ENCODE data around the gene LGMN.
"Not testable (repeated sequence)": the region's sequence is repeated elsewhere in the genome, so short reads cannot be mapped to it uniquely, and the experiment has no call there.

Gene LGMN

GRCh38 chr14:92781350-92781749 is 32.9 kb upstream of the LGMN start:
- Histone ChIP-seq H3K9me3 (ENCODE audit: low read length) (no peaks in the 10 kb centered on the region), H3K27me3 (ENCODE audit: control insufficient read depth in 1 of 2, insufficient read depth in 2 of 2, low read length in 2 of 2) (no peaks in the 10 kb centered on the region), H3K27ac (ENCODE audit: low read depth, low read length) (no peak overlapping the region), H3K4me3 (ENCODE audit: low read depth in 1 of 2, low read length in 2 of 2) (no peak overlapping the region), H3K9ac (ENCODE audit: low read length) (no peak overlapping the region), H3K36me3 (ENCODE audit: insufficient read depth, low read length) (no peaks in the 10 kb centered on the region), H3K4me1 (ENCODE audit: insufficient read depth, low read length) (peaks cover 5% of the 10 kb centered on the region)

DNA sequence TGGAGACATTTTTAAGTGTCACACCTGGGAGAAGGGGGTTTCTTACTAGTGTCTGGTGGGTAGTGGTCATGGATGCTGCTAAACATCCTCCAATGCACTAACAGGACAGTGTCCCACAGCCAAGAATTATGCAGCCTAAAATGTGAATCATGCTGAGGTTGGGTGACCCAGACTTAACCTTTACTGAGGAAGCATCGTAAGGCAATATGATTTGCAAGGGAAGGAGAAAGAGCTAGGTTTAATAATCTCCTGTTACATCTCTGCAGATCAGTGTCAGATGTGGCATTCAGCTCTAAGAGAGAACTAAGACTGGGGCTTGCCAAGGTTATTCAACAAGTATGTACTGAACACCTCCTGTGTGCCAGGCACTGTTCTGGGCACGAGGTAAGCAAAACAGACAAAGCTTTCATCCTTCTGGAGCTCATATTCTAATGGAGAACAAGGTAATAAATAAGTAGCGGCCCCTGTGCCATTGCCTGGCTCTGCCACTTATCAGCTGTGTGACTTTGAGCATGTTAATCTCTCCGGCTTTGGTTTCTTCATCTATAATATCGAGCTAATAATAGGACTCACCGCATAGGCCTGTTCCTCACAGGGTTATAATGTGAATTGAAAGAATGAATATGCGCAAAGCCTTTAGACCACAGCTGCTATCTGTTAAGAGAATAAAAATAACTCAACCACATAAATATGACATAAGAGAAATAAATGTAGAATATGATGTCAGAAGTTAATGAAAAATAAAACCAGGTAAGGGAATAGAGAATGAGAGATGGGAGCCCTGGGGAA is 32.2 kb upstream of the LGMN start:
- Histone ChIP-seq H3K9ac (ENCODE audit: low read length) (no peak overlapping the region), H3K4me3 (ENCODE audit: low read depth in 1 of 2, low read length in 2 of 2) (no peak overlapping the region), H3K4me1 (ENCODE audit: insufficient read depth, low read length) (peaks cover 5% of the 10 kb centered on the region), H3K9me3 (ENCODE audit: low read length) (no peaks in the 10 kb centered on the region), H3K27me3 (ENCODE audit: control insufficient read depth in 1 of 2, insufficient read depth in 2 of 2, low read length in 2 of 2) (no peaks in the 10 kb centered on the region), H3K27ac (ENCODE audit: low read depth, low read length) (no peak overlapping the region), H3K36me3 (ENCODE audit: insufficient read depth, low read length) (no peaks in the 10 kb centered on the region)

DNA sequence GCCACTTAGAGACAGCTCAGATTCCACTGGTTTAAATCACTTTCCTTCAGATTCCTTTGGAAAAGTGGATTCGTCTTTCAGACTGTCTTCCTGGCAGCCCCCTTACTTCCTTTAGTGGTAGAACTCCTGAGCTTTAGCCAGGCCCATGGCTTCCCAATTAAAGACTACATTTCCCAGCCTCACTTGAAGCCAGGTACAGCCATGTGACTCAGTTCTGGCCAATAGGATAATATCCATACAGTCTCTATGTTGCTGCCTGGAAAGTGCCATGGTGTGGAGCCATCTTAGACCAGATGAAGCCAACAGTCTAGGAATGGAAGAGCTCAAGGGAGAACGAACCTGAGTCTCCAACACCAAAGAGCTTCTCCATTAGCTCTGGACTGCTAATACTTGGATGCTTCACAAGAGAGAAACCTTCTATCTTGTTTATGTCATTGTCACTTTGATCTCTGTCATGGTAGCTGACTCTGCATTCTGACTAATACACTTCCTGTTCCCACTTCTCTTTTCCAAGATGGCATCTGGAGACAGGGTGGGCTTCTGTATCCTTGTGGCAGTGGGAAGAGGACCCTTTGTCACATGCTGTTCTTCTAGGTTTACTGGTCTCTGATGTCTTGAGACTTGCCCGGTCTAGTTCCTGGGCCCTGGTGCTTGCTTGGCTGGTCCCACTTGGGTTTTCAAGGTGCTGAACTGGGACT is 30.6 kb upstream of the LGMN start:
- H3K4me3 ChIP-seq (ENCODE audit: low read depth in 1 of 2, low read length in 2 of 2); H3K27ac ChIP-seq (ENCODE audit: low read depth, low read length); H3K27me3 ChIP-seq (ENCODE audit: control insufficient read depth in 1 of 2, insufficient read depth in 2 of 2, low read length in 2 of 2); H3K9ac ChIP-seq (ENCODE audit: low read length); H3K4me1 ChIP-seq (ENCODE audit: insufficient read depth, low read length); H3K9me3 ChIP-seq (ENCODE audit: low read length); H3K36me3 ChIP-seq (ENCODE audit: insufficient read depth, low read length): not testable (repeated sequence)

DNA sequence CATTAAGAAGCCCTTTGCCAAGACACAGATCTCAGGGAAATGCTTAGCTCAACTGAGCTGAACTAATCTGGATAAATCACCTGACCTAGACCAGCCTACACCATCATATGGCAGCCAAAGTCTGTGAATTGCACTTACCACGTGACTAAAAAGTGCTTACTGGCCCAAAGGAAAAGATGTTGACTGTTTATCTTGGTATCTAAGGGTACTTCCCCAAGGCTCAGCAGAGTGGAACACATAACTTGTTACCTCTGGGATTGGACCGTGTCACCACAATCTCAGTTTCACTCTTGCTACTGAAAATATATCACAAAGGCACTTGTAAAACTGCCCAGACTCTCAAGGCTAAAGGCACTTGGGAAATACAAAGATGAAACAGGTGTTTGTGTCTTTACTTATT is 26.9 kb upstream of the LGMN start:
- H3K9ac ChIP-seq (ENCODE audit: low read length); H3K4me1 ChIP-seq (ENCODE audit: insufficient read depth, low read length); H3K27ac ChIP-seq (ENCODE audit: low read depth, low read length): not testable (repeated sequence)

DNA sequence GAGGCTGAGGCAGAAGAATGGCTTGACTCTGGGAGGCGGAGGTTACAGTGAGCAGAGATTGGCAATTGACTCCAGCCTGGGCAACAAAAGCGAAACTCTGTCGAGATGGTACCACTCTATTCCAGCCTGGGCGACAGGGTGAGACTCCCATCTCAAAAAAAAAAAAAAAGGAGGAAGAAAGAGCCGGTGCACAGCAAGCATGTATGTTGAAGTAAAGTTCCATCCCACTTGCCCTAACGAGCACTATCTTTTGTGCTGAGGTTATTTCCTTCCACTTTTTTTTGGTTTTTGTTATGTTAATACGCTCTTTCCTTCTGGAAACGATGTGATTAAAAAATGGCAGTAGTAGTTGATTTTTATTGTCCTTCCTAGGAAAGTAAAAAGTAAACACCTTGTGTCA is 26.1 kb upstream of the LGMN start:
- Histone ChIP-seq H3K27me3 (ENCODE audit: control insufficient read depth in 1 of 2, insufficient read depth in 2 of 2, low read length in 2 of 2) (no peaks in the 10 kb centered on the region), H3K9ac (ENCODE audit: low read length) (no peak overlapping the region), H3K36me3 (ENCODE audit: insufficient read depth, low read length) (no peaks in the 10 kb centered on the region), H3K4me3 (ENCODE audit: low read depth in 1 of 2, low read length in 2 of 2) (no peak overlapping the region), H3K27ac (ENCODE audit: low read depth, low read length) (no peak overlapping the region), H3K9me3 (ENCODE audit: low read length) (no peaks in the 10 kb centered on the region), H3K4me1 (ENCODE audit: insufficient read depth, low read length) (no peaks in the 10 kb centered on the region)

More for the DNA sequence above, 26.9 kb upstream of the LGMN start:
- H3K36me3 ChIP-seq (ENCODE audit: insufficient read depth, low read length); H3K9me3 ChIP-seq (ENCODE audit: low read length); H3K27me3 ChIP-seq (ENCODE audit: control insufficient read depth in 1 of 2, insufficient read depth in 2 of 2, low read length in 2 of 2); H3K4me3 ChIP-seq (ENCODE audit: low read depth in 1 of 2, low read length in 2 of 2): not testable (repeated sequence)

DNA sequence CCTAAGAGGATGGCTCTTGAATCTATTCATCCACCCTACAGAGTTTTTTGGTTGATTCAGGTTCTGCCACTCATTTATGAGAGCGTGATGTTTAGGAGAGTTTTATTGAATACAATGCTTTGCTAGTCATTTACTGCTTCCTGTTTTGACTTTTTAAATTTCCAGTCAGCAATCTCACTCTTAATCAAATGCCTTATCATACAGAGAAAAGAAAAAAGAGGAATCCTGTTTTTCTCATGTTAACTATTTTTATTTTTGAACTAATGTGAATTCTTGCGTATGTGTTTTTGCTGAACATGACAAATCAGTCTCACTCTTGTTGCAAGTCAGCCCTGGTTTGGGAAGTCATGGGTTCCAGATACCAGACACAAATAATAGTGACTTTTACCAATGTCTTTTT is 22.1 kb upstream of the LGMN start:
- Histone ChIP-seq H3K27ac (ENCODE audit: low read depth, low read length) (no peak overlapping the region), H3K36me3 (ENCODE audit: insufficient read depth, low read length) (no peaks in the 10 kb centered on the region), H3K4me3 (ENCODE audit: low read depth in 1 of 2, low read length in 2 of 2) (no peak overlapping the region), H3K9me3 (ENCODE audit: low read length) (no peaks in the 10 kb centered on the region), H3K27me3 (ENCODE audit: control insufficient read depth in 1 of 2, insufficient read depth in 2 of 2, low read length in 2 of 2) (no peaks in the 10 kb centered on the region), H3K4me1 (ENCODE audit: insufficient read depth, low read length) (no peaks in the 10 kb centered on the region), H3K9ac (ENCODE audit: low read length) (no peak overlapping the region)

DNA sequence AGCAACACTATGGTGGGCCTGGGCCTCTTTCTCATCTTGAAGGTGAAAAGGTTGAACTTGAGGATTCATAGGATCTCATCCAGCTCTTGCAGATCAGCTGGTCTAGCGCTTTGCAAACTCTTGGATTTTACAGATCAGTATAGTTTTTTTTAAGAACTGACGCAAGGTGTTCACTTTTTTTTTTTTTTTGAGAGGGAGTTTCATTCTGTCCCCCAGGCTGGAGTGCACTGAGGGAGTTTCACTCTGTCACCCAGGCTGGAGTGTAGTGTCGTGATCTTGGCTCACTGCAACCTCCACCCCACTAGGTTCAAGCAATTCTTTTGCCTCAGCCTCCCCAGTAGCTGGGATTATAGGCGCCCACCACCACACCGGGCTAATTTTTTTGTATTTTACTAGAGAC is 20.4 kb upstream of the LGMN start:
- Histone ChIP-seq H3K4me1 (ENCODE audit: insufficient read depth, low read length) (no peaks in the 10 kb centered on the region), H3K36me3 (ENCODE audit: insufficient read depth, low read length) (no peaks in the 10 kb centered on the region), H3K27ac (ENCODE audit: low read depth, low read length) (no peak overlapping the region), H3K27me3 (ENCODE audit: control insufficient read depth in 1 of 2, insufficient read depth in 2 of 2, low read length in 2 of 2) (no peaks in the 10 kb centered on the region), H3K9ac (ENCODE audit: low read length) (no peak overlapping the region), H3K9me3 (ENCODE audit: low read length) (no peaks in the 10 kb centered on the region), H3K4me3 (ENCODE audit: low read depth in 1 of 2, low read length in 2 of 2) (no peak overlapping the region)

- H3K9me3 ChIP-seq (ENCODE audit: low read length); H3K27me3 ChIP-seq (ENCODE audit: control insufficient read depth in 1 of 2, insufficient read depth in 2 of 2, low read length in 2 of 2); H3K4me3 ChIP-seq (ENCODE audit: low read depth in 1 of 2, low read length in 2 of 2); H3K4me1 ChIP-seq (ENCODE audit: insufficient read depth, low read length); H3K36me3 ChIP-seq (ENCODE audit: insufficient read depth, low read length); H3K27ac ChIP-seq (ENCODE audit: low read depth, low read length); H3K9ac ChIP-seq (ENCODE audit: low read length): not testable (repeated sequence)
Observed at GRCh38 chr14:92768236-92768635, 19.8 kb upstream of the LGMN start.

DNA sequence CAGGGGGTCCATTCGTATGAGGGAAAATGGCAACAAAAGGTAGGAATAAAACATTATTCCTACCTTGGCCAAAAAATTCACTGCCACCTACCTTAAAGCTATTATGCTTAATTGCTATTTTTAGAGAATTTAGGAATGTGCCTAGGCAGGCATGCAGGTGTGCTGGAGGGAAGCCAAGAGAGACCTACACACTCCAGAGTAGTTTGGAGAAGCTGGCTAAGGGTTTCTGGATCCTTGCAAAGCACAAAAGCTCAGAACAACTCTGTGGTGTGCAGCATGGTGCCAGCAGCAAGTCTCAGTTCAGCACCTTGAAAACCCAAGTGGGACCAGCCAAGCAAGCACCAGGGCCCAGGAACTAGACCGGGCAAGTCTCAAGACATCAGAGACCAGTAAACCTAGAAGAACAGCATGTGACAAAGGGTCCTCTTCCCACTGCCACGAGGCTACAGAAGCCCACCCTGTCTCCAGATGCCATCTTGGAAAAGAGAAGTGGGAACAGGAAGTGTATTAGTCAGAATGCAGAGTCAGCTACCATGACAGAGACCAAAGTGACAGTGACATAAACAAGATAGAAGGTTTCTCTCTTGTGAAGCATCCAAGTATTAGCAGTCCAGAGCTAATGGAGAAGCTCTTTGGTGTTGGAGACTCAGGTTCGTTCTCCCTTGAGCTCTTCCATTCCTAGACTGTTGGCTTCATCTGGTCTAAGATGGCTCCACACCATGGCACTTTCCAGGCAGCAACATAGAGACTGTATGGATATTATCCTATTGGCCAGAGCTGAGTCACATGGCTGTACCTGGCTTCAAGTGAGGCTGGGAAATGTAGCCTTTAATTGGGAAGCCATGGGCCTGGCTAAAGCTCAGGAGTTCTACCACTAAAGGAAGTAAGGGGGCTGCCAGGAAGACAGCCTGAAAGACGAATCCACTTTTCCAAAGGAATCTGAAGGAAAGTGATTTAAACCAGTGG is 15.5 kb upstream of the LGMN start:
- not testable (repeated sequence) for H3K36me3 ChIP-seq (ENCODE audit: insufficient read depth, low read length); H3K4me3 ChIP-seq (ENCODE audit: low read depth in 1 of 2, low read length in 2 of 2); H3K27me3 ChIP-seq (ENCODE audit: control insufficient read depth in 1 of 2, insufficient read depth in 2 of 2, low read length in 2 of 2); H3K4me1 ChIP-seq (ENCODE audit: insufficient read depth, low read length); H3K9ac ChIP-seq (ENCODE audit: low read length); H3K9me3 ChIP-seq (ENCODE audit: low read length); H3K27ac ChIP-seq (ENCODE audit: low read depth, low read length)

DNA sequence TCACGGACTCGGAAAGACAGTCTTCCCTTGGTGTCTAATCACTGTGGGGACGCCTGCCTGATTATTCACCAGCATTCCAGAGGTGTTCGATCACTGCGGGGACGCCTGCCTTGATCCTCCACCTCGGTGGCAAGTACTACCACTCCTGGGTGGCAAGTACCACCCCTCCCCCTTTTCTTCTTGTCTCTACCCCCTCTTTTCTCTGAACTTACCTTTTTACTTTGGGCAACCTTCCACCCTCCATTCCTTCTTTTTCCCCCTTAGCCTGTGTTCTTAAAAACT is 12.0 kb upstream of the LGMN start:
- H3K4me1 ChIP-seq (ENCODE audit: insufficient read depth, low read length) = no peaks in the 10 kb centered on the region
- H3K36me3 ChIP-seq (ENCODE audit: insufficient read depth, low read length) = no peaks in the 10 kb centered on the region
- H3K9ac ChIP-seq (ENCODE audit: low read length) = no peak overlapping the region
- H3K27me3 ChIP-seq (ENCODE audit: control insufficient read depth in 1 of 2, insufficient read depth in 2 of 2, low read length in 2 of 2) = no peaks in the 10 kb centered on the region
- H3K27ac ChIP-seq (ENCODE audit: low read depth, low read length) = no peak overlapping the region
- no peaks in the 10 kb centered on the region for H3K9me3 ChIP-seq (ENCODE audit: low read length)
- H3K4me3 ChIP-seq (ENCODE audit: low read depth in 1 of 2, low read length in 2 of 2) = no peak overlapping the region

- no peak overlapping the region for H3K27ac ChIP-seq (ENCODE audit: low read depth, low read length)
- no peaks in the 10 kb centered on the region for H3K4me1 ChIP-seq (ENCODE audit: insufficient read depth, low read length)
- no peak overlapping the region for H3K9ac ChIP-seq (ENCODE audit: low read length)
- H3K27me3 ChIP-seq (ENCODE audit: control insufficient read depth in 1 of 2, insufficient read depth in 2 of 2, low read length in 2 of 2) = no peaks in the 10 kb centered on the region
- H3K9me3 ChIP-seq (ENCODE audit: low read length) = no peaks in the 10 kb centered on the region
- H3K36me3 ChIP-seq (ENCODE audit: insufficient read depth, low read length) = no peaks in the 10 kb centered on the region
- no peak overlapping the region for H3K4me3 ChIP-seq (ENCODE audit: low read depth in 1 of 2, low read length in 2 of 2)
Observed at GRCh38 chr14:92759679-92760523, 11.5 kb upstream of the LGMN start.
